PC-3 (cell line): ENCODE data around the gene CMTM4. TPM values are rescaled to one million over a fixed set of nuclear protein-coding genes. Genes with fewer than 3 reads are reported as not detected.

ENCODE experiments used
- ATAC-seq: fragments of 200-7000 bp; cut with Tn5 transposase; 2 replicates; pipeline ENCODE4 v1.9.1; 2020; ENCODE audit warnings: mild to moderate bottlenecking, moderate library complexity
- BruUV-seq: library from RNA; stranded (reverse); fragments of 400-500 nt; replicated peaks from 2 replicates; lab custom pipeline; 2021; lab: Mats Ljungman, UMichigan
- CTCF ChIA-PET: fragments of 300-600 bp; sonication (Branson Sonifier 250); formaldehyde crosslinking; loops from one replicate; lab custom pipeline; 2022; ENCODE audit warnings: antibody characterized with exemption; lab: Charles Lee
- POLR2A ChIA-PET: fragments of 300-600 bp; sonication (Branson Sonifier 250); formaldehyde crosslinking; loops from one replicate; lab custom pipeline; 2022; ENCODE audit warnings: antibody characterized with exemption; ENCODE audit not compliant: unreplicated experiment; lab: Charles Lee
- DNase-seq: peaks from one replicate; pipeline ENCODE4 v3.0.0-alpha.2; 2015
- H2AFZ ChIP-seq: fragments of 300-600 bp; sonication (generic); 2 replicates; pipeline ENCODE4 v1.6.0; 2016; ENCODE audit warnings: antibody characterized with exemption, low read length
- H3F3A ChIP-seq: fragments of 300-600 bp; sonication (generic); one replicate; pipeline ENCODE4 v1.6.0; 2017; ENCODE audit warnings: antibody characterized with exemption, low read length, control low read depth, mild to moderate bottlenecking; ENCODE audit not compliant: unreplicated experiment
- H3K27ac ChIP-seq: fragments of 300-600 bp; sonication (generic); 2 replicates; pipeline ENCODE4 v1.5.1; 2016; ENCODE audit warnings: mild to moderate bottlenecking, low read length
- H3K27me3 ChIP-seq: fragments of 300-600 bp; sonication (generic); 2 replicates; pipeline ENCODE4 v1.6.1; 2016; ENCODE audit warnings: low read length, mixed read lengths
- H3K36me3 ChIP-seq: fragments of 300-600 bp; sonication (generic); 2 replicates; pipeline ENCODE4 v1.6.1; 2016; ENCODE audit warnings: low read depth, mixed run types, low read length, mixed read lengths
- H3K4me1 ChIP-seq: fragments of 300-600 bp; sonication (generic); 2 replicates; pipeline ENCODE4 v1.5.1; 2016; ENCODE audit warnings: low read length; ENCODE audit not compliant: insufficient read depth
- H3K4me2 ChIP-seq: fragments of 300-600 bp; sonication (generic); 2 replicates; pipeline ENCODE4 v1.6.0; 2016; ENCODE audit warnings: low read length
- H3K4me3 ChIP-seq: fragments of 300-600 bp; sonication (generic); 2 replicates; pipeline ENCODE4 v1.5.1; 2016; ENCODE audit warnings: mild to moderate bottlenecking, low read length, mixed read lengths
- H3K79me2 ChIP-seq: fragments of 300-600 bp; sonication (generic); 2 replicates; pipeline ENCODE4 v1.6.1; 2017; ENCODE audit warnings: low read length, mixed read lengths
- H3K9ac ChIP-seq: fragments of 300-600 bp; sonication (generic); 2 replicates; pipeline ENCODE4 v1.6.0; 2016; ENCODE audit warnings: mild to moderate bottlenecking, low read length
- H3K9me2 ChIP-seq: fragments of 300-600 bp; sonication (generic); replicated peaks from 2 replicates; pipeline ENCODE4 v1.6.1; 2016; ENCODE audit warnings: mixed run types, low read length, mixed read lengths
- H3K9me3 ChIP-seq: fragments of 300-600 bp; sonication (generic); 2 replicates; pipeline ENCODE4 v1.6.1; 2016; ENCODE audit warnings: low read length, mixed read lengths
- H4K20me1 ChIP-seq: fragments of 300-600 bp; sonication (generic); 2 replicates; pipeline ENCODE4 v1.6.1; 2016; ENCODE audit warnings: low read length, mixed read lengths
- EZH2 ChIP-seq: fragments of 300-600 bp; sonication (generic); IDR thresholded peaks from one replicate; pipeline ENCODE4 v1.6.1; 2017; ENCODE audit warnings: antibody characterized with exemption, mild to moderate bottlenecking, low read length; ENCODE audit not compliant: unreplicated experiment
- EZH2phosphoT487 ChIP-seq: fragments of 300-600 bp; sonication (generic); IDR thresholded peaks from 2 replicates; pipeline ENCODE4 v1.6.1; 2018; ENCODE audit warnings: mild to moderate bottlenecking, antibody characterized with exemption, low read length, borderline replicate concordance
- intact Hi-C: fragments of 100-400 bp; cut with micrococcal nuclease; formaldehyde crosslinking; loops from 2 replicates; pipeline ENCODE4 v1.9.0; 2023
- total RNA-seq: library from RNA; depleted of rRNA; stranded (reverse); fragments of >200 nt; gene quantifications from 2 replicates; pipeline ENCODE4 v1.2.3, GENCODE V29; 2014
- TF ChIP-seq, protein P1 (sequence below): fragments of 300-600 bp; sonication (generic); conservative IDR thresholded peaks from 2 replicates; pipeline ENCODE4 v1.5.1; 2017; ENCODE audit warnings: antibody characterized with exemption, low read depth, mild to moderate bottlenecking, low read length

Gene CMTM4
- total RNA-seq, 1 experiment from 2014 or later = 16.9 TPM

DNA sequence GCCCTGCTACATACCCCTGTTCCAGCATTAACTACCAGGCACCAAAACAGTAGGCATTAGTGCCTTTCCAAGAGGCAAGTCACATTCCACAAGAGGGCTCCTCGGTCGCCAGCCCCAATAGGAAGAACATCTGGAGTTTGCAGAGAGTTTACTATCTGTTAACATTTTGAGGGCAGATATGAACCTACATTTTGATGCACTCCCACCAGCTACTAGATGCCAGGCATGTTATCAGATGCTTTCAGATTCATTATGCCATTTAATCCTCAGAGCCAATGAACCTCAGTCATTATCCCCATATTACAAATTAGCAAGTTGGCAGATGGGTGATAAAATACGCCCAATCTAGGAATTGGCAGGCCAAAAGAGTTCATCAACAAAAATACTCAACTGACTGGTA lies 121.5 kb downstream of the CMTM4 start:
- Histone ChIP-seq H3K27ac (no peak overlapping the region), H3K9me2 (no peaks in the 10 kb centered on the region), H3K36me3 (no peaks in the 10 kb centered on the region), H3K4me3 (no peak overlapping the region), H3K27me3 (no peaks in the 10 kb centered on the region), H3K9me3 (no peaks in the 10 kb centered on the region), H3F3A (no peaks in the 10 kb centered on the region), H3K4me1 (peaks cover 2% of the 10 kb centered on the region), H3K79me2 (no peaks in the 10 kb centered on the region), H3K4me2 (no peak overlapping the region), H2AFZ (no peak overlapping the region), H4K20me1 (no peaks in the 10 kb centered on the region), H3K9ac (no peak overlapping the region)
- POLR2A ChIA-PET = no interaction called here
- ATAC-seq = no peak
- BruUV-seq = no TSS peak
- DNase-seq = no peak
- TF ChIP-seq, protein P1, sequence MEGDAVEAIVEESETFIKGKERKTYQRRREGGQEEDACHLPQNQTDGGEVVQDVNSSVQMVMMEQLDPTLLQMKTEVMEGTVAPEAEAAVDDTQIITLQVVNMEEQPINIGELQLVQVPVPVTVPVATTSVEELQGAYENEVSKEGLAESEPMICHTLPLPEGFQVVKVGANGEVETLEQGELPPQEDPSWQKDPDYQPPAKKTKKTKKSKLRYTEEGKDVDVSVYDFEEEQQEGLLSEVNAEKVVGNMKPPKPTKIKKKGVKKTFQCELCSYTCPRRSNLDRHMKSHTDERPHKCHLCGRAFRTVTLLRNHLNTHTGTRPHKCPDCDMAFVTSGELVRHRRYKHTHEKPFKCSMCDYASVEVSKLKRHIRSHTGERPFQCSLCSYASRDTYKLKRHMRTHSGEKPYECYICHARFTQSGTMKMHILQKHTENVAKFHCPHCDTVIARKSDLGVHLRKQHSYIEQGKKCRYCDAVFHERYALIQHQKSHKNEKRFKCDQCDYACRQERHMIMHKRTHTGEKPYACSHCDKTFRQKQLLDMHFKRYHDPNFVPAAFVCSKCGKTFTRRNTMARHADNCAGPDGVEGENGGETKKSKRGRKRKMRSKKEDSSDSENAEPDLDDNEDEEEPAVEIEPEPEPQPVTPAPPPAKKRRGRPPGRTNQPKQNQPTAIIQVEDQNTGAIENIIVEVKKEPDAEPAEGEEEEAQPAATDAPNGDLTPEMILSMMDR = no peak
- TF ChIP-seq EZH2 (no peak), EZH2phosphoT487 (no peak)
- CTCF ChIA-PET = interaction anchor here (0.6 kb wide), 1 partner anchor 81 kb away, joined by 3 read pairs; no protein-coding TSS in a partner anchor
- intact Hi-C loops = no loop called here

DNA sequence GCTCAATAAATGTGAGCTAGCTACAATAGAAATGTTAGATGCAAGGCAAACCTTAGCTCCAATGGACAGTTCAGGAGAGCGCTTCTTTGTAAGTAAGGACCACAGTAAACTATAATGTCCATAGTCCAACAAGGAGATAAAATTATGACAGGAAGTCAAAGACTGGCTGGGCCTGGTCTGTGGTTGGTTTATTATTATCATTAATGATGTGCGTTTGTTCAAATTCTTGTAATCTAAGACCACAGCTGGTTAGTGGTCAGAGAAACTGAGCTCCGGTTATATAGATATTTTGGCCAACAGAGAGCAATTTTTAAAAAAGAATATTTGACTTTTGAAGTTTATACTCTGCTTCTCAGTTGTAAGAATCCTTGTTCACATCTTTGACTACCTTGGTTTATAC lies 122.0 kb downstream of the CMTM4 start:
- Histone ChIP-seq H3K4me1 (peaks cover 5% of the 10 kb centered on the region), H3K9ac (no peak overlapping the region), H2AFZ (no peak overlapping the region), H3K9me3 (no peaks in the 10 kb centered on the region), H3K9me2 (no peaks in the 10 kb centered on the region), H4K20me1 (no peaks in the 10 kb centered on the region), H3K4me2 (no peak overlapping the region), H3K36me3 (no peaks in the 10 kb centered on the region), H3F3A (no peaks in the 10 kb centered on the region), H3K27ac (no peak overlapping the region), H3K27me3 (no peaks in the 10 kb centered on the region), H3K4me3 (no peak overlapping the region), H3K79me2 (no peaks in the 10 kb centered on the region)
- ATAC-seq = no peak
- intact Hi-C loops = no loop called here
- no peak for DNase-seq
- ChIA-PET CTCF (interaction anchor here (0.6 kb wide), 1 partner anchor 81 kb away, joined by 3 read pairs; no protein-coding TSS in a partner anchor), POLR2A (no interaction called here)
- TF ChIP-seq EZH2phosphoT487 (no peak), EZH2 (no peak)
- TF ChIP-seq, protein P1 = no peak
- no TSS peak for BruUV-seq

DNA sequence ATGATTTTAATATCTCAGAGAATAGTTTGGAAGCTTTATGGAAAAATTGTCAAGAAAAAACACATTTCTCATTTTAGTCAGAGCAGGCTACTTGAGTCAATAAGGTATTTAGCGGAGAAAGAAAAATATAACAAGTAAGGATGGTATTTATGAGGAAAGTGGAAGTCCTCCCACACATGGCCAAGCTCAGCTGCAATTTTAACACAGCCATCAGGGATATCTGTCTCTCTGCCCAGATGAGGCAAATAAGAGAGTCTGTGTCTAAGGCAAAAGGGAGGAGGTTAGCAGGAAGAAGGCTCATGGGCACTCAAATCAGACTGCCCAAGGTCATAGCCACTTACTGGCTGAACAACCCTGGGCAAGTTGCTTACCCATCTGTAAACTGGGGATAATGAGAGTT lies 122.5 kb downstream of the CMTM4 start:
- Histone ChIP-seq H4K20me1 (no peaks in the 10 kb centered on the region), H3K4me2 (no peak overlapping the region), H3F3A (no peaks in the 10 kb centered on the region), H3K9me3 (no peaks in the 10 kb centered on the region), H3K9ac (no peak overlapping the region), H2AFZ (no peak overlapping the region), H3K4me1 (peaks cover 10% of the 10 kb centered on the region), H3K27ac (no peak overlapping the region), H3K27me3 (no peaks in the 10 kb centered on the region), H3K4me3 (no peak overlapping the region), H3K36me3 (no peaks in the 10 kb centered on the region), H3K9me2 (no peaks in the 10 kb centered on the region), H3K79me2 (no peaks in the 10 kb centered on the region)
- no TSS peak for BruUV-seq
- ATAC-seq = no peak
- intact Hi-C loops = no loop called here
- ChIA-PET POLR2A (no interaction called here), CTCF (no interaction called here)
- no peak for TF ChIP-seq EZH2
- no peak for TF ChIP-seq EZH2phosphoT487
- TF ChIP-seq, protein P1 = no peak
- no peak for DNase-seq
